GM12891 (cell line): ENCODE measurements around the gene CNTROB.

Experiments
- POLR2A ChIP-seq: IDR thresholded peaks from 2 replicates; pipeline ENCODE4 v1.6.1; 2011; ENCODE audit warnings: low read depth, low read length, control low read depth
- POLR2AphosphoS5 ChIP-seq: IDR thresholded peaks from 2 replicates; pipeline ENCODE4 v1.6.1; 2011; ENCODE audit warnings: low read depth, low read length, control low read depth

DNA sequence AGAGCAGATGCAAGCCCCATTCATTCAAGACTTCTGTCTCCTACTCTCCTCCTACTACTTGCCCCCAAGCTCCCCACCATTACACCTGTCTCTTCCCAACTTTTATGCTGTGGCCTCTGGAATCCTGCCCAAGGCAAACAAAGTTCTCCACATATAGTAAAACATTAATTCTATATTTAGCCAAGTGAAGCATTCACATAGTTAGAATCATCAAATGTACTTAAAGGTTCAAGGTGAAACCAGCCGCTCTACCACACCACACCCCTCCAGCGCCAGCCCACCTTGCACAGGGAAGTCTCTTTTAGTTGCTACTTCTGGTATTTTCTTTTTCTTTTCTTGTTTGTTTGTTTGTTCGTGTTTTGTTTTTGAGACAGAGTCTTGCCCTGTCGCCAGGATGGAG lies 45.0 kb downstream of the CNTROB start:
- TF ChIP-seq POLR2A (no peak), POLR2AphosphoS5 (no peak)
